Keratinocyte (primary cell): Measurements from ENCODE around the gene SLC35A2.

Source experiments
- CTCF ChIP-seq, 3 experiments: IDR thresholded peaks in 1 of 3; conservative IDR thresholded peaks in 1 of 3; optimal IDR thresholded peaks in 1 of 3; 2 replicates in 2 of 3; 3 replicates in 1 of 3; pipeline versions ENCODE3 to v1.5.1; 2011; ENCODE audit warnings: low read length in 3 of 3, mild to moderate bottlenecking in 3 of 3, moderate library complexity in 2 of 3, control low read depth in 1 of 3, inconsistent platforms in 1 of 3; ENCODE audit not compliant: insufficient read depth in 2 of 3; ENCODE audit errors: extremely low read depth in 1 of 3
- EZH2 ChIP-seq: IDR thresholded peaks from one replicate; pipeline ENCODE4 v1.6.1; 2012; ENCODE audit warnings: inconsistent platforms, mild to moderate bottlenecking, low read length, moderate library complexity

GRCh38 chrX:48913605-48914366, 2.3 kb upstream of the SLC35A2 start:
- no peak for TF ChIP-seq CTCF (optimal IDR thresholded peaks at IDR 0.05 in 1 of 3, IDR thresholded peaks at IDR 0.05 in 1 of 3, conservative IDR thresholded peaks at IDR 0.05 in 1 of 3; ENCODE audit: extremely low read depth in 1 of 3, insufficient read depth in 2 of 3, low read length in 3 of 3)
- TF ChIP-seq EZH2 = no peak
